Transverse colon (tissue), 4 donors: ENCODE data around the gene PPP1R9B.

Experiments
- POLR2AphosphoS5 ChIP-seq, 3 donors: sonication (generic); formaldehyde crosslinking; IDR thresholded peaks; one replicate each; pipeline ENCODE4 v1.6.1; 2016; ENCODE audit warnings: antibody characterized with exemption in 3 of 3
- TF ChIP-seq, protein P1 (sequence below), 5 experiments: fragments of 200-600 bp in 3 of 5; fragments of 450-650 bp in 2 of 5; sonication (generic) in 3 of 5; IDR thresholded peaks; 1 replicate in 2 of 5; 2 replicates in 3 of 5; pipeline ENCODE4 v1.5.1; 2016 to 2017; ENCODE audit warnings: antibody characterized with exemption in 5 of 5, inconsistent platforms in 3 of 5, mild to moderate bottlenecking in 2 of 5, moderate library complexity in 1 of 5

DNA sequence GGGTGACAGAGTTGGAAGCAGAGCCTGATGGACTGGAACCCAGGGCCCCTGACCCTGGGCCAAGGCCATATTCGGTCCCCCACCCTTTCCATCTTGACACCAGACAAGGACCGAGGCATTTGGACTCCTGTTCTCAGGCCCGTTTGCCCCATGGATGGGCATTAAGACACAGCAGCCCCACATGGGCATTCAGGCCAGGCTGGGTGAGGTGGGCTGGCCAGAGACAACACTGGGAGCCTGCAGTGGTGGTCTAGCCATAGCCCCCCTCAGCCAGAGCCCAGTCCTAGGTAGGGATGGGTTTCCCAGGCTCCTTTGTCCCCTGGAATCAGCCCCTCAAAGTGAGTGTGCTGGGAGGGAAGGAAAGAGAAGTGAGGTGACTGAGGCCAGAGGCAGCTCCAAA, 53.7 kb downstream of the PPP1R9B start:
- TF ChIP-seq, protein P1, sequence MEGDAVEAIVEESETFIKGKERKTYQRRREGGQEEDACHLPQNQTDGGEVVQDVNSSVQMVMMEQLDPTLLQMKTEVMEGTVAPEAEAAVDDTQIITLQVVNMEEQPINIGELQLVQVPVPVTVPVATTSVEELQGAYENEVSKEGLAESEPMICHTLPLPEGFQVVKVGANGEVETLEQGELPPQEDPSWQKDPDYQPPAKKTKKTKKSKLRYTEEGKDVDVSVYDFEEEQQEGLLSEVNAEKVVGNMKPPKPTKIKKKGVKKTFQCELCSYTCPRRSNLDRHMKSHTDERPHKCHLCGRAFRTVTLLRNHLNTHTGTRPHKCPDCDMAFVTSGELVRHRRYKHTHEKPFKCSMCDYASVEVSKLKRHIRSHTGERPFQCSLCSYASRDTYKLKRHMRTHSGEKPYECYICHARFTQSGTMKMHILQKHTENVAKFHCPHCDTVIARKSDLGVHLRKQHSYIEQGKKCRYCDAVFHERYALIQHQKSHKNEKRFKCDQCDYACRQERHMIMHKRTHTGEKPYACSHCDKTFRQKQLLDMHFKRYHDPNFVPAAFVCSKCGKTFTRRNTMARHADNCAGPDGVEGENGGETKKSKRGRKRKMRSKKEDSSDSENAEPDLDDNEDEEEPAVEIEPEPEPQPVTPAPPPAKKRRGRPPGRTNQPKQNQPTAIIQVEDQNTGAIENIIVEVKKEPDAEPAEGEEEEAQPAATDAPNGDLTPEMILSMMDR (IDR thresholded peaks at IDR 0.05) = no peak
- no peak for TF ChIP-seq POLR2AphosphoS5 (IDR thresholded peaks at IDR 0.05)
